Measurements from ENCODE around the gene ABCA4.

The ABCA4 gene

GRCh38 chr1:94093996-94094395 is 27.0 kb downstream of the ABCA4 start:
- no peak overlapping the region for H3K4me3 ChIP-seq

DNA sequence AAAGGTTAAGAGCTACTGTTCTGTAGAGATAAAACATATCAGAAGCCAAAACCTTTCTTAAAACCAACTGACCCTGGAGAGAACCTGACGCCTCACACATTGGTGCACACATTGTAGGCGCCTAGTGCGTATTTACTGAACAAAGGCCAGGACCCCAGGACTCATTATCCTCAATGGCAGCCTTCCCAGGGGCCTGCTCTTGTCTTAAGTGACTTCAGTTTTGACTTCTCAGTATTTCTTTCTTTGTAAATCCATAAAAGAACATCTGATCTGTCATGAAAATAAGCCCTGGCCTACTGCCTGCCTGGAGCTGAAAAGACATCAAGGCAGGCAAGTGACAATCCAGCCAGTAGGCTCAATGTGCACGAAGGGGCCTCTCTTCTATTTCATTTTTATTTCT is 27.6 kb downstream of the ABCA4 start:
- Histone ChIP-seq H3K27ac (peak overlapping the region in 19 of 21 experiments; percentile 18 to 88 (median 76)), H3K4me3 (no peak overlapping the region)

More at GRCh38 chr1:94093996-94094395, 27.0 kb downstream of the ABCA4 start:
- H3K27ac ChIP-seq = peak overlapping the region in 20 of 21 experiments; percentile 18 to 88 (median 76)

GRCh38 chr1:94092210-94092613 is 28.7 kb downstream of the ABCA4 start:
- H3K27ac ChIP-seq = peak overlapping the region in 15 of 21 experiments; percentile 26 to 87 (median 76)
- no peak overlapping the region for H3K4me3 ChIP-seq

DNA sequence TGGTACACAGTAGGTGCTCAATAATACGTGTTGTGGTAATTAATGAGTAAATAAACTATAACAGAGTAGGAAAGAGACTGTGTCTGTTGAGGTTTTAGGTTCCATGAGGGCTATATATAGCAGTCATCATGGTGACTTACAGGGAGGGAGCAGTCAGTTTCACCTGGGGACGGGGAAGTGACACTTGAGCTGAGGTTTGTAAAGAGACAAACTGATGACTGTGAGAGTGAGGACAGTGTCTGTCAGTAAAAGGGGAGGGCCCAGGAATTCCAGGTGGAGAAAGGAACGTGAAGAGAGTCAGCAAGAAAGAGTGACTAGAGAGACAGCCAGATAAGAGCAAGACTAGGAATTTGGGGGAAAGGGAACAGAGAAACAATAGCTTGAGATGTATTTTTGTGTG is 30.2 kb downstream of the ABCA4 start:
- Histone ChIP-seq H3K4me3 (no peak overlapping the region), H3K27ac (peak overlapping the region in 5 of 21 experiments; percentile 33 to 84 (median 36))

DNA sequence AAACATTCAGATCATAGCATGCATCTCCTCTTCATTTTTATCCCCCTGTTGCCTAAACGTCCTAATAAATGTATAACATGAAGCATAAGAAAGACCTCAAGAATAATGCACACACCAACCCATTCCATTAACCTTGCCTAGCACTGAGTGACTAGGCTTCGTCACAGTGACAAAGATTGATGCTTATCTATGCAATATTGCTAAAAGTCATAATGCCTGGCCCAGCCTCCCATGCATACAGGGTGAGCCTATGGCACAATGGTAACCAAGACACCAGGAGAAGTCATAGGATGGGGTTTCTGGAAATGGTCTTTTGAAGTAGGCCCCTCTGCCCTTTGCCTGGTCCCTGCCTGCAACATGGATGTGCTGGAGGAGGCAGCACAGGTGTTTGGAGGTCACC is 33.8 kb downstream of the ABCA4 start:
- Histone ChIP-seq H3K4me3 (no peak overlapping the region), H3K27ac (no peak overlapping the region)

DNA sequence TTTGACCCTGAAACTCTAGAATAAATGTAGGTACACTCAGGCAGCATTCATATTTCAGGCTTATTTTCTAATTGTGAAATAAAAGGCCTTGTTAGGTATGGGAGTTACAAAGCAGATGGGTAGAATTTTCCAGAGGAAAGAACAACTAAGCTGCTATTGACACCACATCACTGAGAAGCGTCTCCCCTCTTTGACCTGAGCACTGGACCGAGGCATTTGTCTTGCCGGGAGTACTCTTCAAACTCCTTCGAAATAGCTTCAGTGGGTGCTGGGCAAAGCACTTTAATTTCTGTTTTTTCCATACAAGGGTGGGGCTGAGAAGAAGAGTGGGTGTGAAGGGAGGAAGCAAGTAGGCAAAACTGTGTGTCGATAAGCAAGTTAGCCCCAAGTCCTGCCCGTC is 36.4 kb downstream of the ABCA4 start:
- no peak overlapping the region for H3K27ac ChIP-seq
- no peak overlapping the region for H3K4me3 ChIP-seq

DNA sequence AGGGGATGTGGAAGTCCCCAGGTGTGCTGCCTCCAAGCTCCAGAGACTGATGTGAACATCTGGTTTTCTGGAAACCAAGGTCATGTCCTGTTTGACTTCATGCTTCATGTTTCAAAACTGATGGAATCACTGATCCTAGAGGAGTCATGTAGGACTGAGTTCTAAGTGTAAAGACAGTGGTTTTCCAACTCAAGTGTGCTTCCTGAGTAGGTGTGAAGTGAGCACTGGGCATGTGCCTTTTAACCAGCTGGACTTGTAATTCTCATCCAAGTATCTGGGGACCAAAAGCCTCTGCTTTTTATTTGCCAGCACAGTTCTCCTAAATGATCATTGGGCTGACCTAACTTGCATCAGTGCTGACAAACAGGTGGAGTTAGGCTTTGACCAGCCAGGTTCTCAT is 36.9 kb downstream of the ABCA4 start:
- H3K4me3 ChIP-seq = no peak overlapping the region
- no peak overlapping the region for H3K27ac ChIP-seq

DNA sequence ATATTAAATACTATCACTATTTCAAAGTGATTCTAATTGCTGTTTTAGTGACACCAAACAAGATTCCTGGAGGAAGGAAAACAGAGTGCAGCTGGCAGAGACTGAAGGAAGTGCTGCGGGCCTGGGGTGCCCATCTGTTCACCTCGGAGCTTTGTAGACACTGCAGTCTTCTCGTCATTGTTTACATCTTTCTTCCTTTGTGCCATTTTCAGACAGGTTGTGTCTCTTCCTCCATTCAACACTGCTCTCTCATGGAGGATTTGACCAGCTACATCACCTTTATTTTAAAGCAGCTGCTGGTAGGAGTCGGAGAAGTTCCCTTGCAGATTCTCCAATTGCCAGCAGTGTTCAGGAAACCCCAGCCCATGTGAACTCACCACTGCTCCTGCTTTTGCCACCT is 37.3 kb downstream of the ABCA4 start:
- Histone ChIP-seq H3K4me3 (no peak overlapping the region), H3K27ac (no peak overlapping the region)

GRCh38 chr1:94081566-94082344 is 39.2 kb downstream of the ABCA4 start:
- Histone ChIP-seq H3K4me3 (no peak overlapping the region), H3K27ac (peak overlapping the region in 12 of 21 experiments; percentile 25 to 65 (median 46))

GRCh38 chr1:94079989-94080388 is 41.0 kb downstream of the ABCA4 start:
- H3K27ac ChIP-seq = no peak overlapping the region
- H3K4me3 ChIP-seq = no peak overlapping the region

- Histone ChIP-seq H3K4me3 (no peak overlapping the region), H3K27ac (no peak overlapping the region)
These were observed 41.6 kb downstream of the ABCA4 start for GRCh38 chr1:94079080-94079940.

- Histone ChIP-seq H3K27ac (no peak overlapping the region), H3K4me3 (no peak overlapping the region)
These were observed 48.0 kb downstream of the ABCA4 start for GRCh38 chr1:94072840-94073522.

- H3K4me3 ChIP-seq = no peak overlapping the region
- no peak overlapping the region for H3K27ac ChIP-seq
These were observed 49.0 kb downstream of the ABCA4 start for GRCh38 chr1:94071976-94072375.

- H3K27ac ChIP-seq = no peak overlapping the region
- H3K4me3 ChIP-seq = no peak overlapping the region
These were observed 49.6 kb downstream of the ABCA4 start for GRCh38 chr1:94071391-94071790.

DNA sequence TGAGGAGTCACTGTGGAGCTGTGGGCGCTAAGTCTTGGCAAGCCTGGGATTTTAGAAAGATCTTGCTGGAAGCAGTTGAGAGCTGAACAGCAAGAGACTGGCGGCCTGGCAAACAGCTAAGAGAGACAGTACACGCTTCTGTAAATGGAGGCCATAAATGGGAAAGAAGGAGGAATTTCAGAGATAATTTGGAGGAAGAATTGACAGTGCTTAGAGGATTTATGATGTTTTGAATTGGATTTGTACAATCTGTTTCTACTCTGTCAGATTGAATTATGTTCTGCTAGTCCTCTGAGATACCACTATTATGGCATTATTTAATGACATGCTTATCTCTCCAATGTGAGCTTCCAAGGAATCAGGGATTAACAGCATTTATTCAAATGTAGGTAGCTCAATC is 50.1 kb downstream of the ABCA4 start:
- peak overlapping the region in 2 of 21 experiments; percentile 26 to 68 for H3K27ac ChIP-seq
- no peak overlapping the region for H3K4me3 ChIP-seq

DNA sequence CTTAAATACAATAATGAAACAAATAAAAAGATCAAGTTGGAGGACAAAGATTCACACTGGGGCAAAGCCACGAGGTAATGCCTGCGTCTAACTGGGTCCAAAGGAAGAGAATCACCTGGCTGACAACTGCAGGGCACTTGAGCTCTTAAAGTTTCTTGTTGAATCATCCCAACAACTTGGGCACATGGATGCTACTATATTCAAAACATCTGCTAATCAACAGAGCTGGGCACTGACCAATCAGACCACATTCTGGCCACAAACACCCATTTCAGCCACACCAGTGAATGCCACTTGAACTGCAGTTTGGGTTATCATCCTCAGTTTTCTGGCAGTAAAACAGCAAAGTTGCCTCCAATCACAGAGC is 51.0 kb downstream of the ABCA4 start:
- Histone ChIP-seq H3K4me3 (no peak overlapping the region), H3K27ac (peak overlapping the region in 7 of 21 experiments; percentile 8 to 68 (median 27))

- H3K27ac ChIP-seq = peak overlapping the region in 10 of 21 experiments; percentile 8 to 75 (median 41)
- no peak overlapping the region for H3K4me3 ChIP-seq
These were observed 51.7 kb downstream of the ABCA4 start for GRCh38 chr1:94068999-94069918.

DNA sequence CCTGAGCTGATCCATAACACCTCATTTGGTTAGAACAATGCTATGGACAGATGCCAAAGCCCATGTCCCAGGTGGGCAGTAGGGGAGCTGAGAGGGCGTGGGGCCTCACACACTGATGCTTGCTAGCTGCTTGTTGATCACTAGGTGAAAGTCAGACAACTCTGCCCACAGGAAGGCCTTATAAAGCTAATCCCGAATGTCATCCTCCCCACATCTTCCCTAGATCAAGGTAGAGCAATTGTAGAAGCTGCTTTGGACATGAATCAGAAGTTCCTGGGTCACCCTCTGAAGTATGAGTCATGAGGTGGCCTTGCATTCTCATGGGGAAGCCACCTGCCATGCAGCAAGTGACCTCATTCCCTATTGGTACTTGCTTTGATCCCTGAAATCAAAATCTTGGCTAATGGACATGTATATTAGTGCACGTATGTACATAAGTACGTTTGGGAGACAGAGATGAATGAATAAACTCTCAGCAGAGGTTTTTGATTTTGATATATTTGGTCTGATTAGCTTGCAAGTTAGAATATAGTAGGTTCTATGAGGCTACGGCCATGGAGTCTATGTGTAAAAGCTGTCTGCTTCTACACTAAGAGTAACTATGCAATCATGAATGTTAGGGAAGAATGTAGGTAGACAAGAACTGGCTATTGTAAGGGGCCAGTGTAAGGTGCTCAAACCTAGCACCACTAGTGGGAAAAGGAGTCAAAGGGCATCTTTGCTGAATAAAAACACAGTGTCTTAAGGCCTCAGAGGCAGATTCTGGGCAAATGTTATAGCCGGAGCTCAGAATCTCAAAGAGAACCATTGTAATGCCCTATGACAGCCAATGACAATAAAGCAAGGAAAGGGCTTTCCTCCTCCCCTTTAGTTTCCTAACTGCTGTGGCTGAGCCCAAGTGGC is 52.6 kb downstream of the ABCA4 start:
- peak overlapping the region in 10 of 21 experiments; percentile 8 to 75 (median 44) for H3K27ac ChIP-seq
- H3K4me3 ChIP-seq = no peak overlapping the region
